Keratinocyte (primary cell): ENCODE results near the gene C20orf204.
"Not testable (repeated sequence)": the region's sequence is repeated elsewhere in the genome, so short reads cannot be mapped to it uniquely, and the experiment has no call there.

ENCODE experiments used
- EZH2 ChIP-seq: IDR thresholded peaks from one replicate; pipeline ENCODE4 v1.6.1; 2012; ENCODE audit warnings: inconsistent platforms, mild to moderate bottlenecking, low read length, moderate library complexity
- TF ChIP-seq, protein P1 (sequence below), 3 experiments: IDR thresholded peaks in 1 of 3; conservative IDR thresholded peaks in 1 of 3; optimal IDR thresholded peaks in 1 of 3; 2 replicates in 2 of 3; 3 replicates in 1 of 3; pipeline versions ENCODE3 to v1.5.1; 2011; ENCODE audit warnings: low read length in 3 of 3, mild to moderate bottlenecking in 3 of 3, moderate library complexity in 2 of 3, control low read depth in 1 of 3, inconsistent platforms in 1 of 3; ENCODE audit not compliant: insufficient read depth in 2 of 3; ENCODE audit errors: extremely low read depth in 1 of 3

DNA sequence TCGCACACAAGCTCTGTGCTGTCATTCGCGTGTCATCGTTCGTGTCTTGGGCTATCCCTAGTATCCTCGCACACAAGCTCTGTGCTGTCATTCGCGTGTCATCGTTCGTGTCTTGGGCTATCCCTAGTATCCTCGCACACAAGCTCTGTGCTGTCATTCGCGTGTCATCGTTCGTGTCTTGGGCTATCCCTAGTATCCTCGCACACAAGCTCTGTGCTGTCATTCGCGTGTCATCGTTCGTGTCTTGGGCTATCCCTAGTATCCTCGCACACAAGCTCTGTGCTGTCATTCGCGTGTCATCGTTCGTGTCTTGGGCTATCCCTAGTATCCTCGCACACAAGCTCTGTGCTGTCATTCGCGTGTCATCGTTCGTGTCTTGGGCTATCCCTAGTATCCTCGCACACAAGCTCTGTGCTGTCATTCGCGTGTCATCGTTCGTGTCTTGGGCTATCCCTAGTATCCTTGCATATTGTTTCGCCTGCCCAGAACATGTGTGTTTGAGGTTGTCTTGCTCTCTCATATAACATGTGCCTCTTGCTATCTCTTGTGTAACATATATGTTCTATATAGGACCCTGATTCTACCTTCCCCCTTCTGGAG, 51.3 kb downstream of the C20orf204 start:
- TF ChIP-seq, protein P1, sequence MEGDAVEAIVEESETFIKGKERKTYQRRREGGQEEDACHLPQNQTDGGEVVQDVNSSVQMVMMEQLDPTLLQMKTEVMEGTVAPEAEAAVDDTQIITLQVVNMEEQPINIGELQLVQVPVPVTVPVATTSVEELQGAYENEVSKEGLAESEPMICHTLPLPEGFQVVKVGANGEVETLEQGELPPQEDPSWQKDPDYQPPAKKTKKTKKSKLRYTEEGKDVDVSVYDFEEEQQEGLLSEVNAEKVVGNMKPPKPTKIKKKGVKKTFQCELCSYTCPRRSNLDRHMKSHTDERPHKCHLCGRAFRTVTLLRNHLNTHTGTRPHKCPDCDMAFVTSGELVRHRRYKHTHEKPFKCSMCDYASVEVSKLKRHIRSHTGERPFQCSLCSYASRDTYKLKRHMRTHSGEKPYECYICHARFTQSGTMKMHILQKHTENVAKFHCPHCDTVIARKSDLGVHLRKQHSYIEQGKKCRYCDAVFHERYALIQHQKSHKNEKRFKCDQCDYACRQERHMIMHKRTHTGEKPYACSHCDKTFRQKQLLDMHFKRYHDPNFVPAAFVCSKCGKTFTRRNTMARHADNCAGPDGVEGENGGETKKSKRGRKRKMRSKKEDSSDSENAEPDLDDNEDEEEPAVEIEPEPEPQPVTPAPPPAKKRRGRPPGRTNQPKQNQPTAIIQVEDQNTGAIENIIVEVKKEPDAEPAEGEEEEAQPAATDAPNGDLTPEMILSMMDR (optimal IDR thresholded peaks at IDR 0.05 in 1 of 3, IDR thresholded peaks at IDR 0.05 in 1 of 3, conservative IDR thresholded peaks at IDR 0.05 in 1 of 3; ENCODE audit: extremely low read depth in 1 of 3, insufficient read depth in 2 of 3, low read length in 3 of 3): not testable (repeated sequence)
- not testable (repeated sequence) for TF ChIP-seq EZH2
